ENCODE data around the gene PARN.

Gene PARN

DNA sequence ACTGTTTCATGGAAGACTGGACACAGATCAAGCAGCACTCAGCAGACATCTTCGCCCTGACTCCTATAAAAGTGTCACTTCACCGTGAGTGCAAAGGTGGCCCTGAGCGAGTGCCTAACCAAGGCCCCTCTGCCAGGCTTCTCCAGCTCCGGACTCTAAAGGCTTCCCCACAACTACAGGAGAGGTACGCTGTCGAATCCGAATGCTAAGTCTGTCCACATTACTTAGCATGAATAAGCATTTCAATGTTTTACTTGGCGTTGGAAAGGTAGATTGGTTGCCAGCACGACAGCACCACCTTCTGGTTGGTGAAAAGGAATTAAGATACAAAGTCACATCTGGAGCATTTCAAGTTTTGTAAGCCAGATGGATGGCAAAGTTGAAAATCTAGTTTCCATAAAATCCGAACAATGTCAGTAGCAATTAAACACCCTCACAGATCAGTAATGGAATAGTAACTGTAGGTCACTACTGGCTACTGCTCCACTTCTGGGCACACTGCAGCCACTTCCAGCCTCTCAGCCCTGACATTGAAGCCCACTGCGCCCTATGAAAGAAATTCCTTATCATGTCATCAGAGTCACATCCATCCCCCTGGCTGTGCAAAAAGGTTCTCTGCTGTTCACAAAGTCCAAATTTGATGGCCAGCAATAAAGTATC lies 100.9 kb downstream of the PARN start:
- DNase-seq (ENCODE audit: low read depth) = peak; percentile 7

DNA sequence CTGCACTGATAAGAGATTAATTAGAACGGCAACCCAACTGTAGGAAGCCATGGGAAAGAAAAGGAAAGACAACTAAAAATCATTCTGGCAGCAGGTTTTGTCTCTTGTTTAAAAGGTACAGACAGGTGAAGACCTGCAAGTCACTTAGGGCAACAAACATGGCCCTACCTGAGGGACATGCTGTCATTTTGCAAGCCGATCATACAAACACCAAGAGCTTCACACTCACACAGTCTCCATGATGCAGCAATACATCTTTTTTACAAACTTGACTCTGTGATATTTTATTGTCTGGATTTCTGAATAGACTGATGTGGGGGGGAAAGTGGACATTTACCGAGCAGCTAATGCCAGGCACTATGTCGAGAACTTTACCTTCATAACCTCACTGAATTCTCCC lies 101.8 kb downstream of the PARN start:
- DNase-seq (ENCODE audit: low read depth) = no peak

DNA sequence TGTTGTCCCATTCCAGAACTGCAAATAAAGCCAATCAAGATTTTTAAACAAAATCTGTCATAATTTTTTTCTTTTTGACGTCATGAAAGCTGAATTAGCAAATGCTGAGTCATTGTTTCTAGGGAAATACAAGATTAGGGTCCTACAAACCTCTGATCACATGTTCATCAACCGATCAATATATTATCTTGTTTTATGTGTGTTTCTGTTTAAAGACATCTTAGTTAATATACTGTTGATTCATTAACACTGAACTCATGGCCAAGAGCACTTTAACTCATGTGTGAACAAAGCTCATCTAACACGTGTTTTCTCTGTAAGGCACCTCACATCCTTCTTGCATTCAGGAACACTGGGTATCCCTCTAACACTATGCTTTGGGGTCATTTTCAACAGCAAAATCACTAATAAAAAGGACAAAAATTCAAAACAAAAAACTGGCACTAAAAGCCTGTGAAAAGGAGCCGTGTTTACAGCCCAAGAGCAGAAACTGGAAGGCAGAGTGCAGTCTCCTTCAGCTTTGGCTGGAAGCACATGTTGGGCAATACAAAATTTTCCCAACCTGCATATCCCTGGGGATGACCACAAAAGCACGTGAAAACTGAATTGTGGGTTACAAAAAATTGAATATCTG lies 102.5 kb downstream of the PARN start:
- DNase-seq (ENCODE audit: low read depth) = no peak

GRCh38 chr16:14525596-14525995 lies 104.5 kb downstream of the PARN start:
- DNase-seq (ENCODE audit: low read depth) = no peak

DNA sequence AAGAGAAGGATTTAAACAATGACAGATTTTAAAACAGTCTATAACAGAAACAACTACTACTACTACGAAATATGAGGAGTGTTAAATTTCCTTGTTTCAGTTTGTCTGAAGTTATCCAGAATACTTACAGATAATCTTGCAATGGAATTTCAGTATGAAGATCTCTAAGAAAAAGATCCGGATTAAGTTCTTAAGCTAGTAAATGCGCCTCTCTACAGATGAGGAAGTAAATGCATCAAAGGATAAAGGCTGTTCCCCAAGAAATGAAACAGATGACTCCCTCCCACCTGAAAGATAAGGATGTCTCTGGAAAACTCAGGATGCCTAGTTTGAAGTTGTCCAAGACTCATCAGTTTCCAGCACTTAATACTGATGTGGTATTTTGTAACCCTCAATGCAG lies 105.1 kb downstream of the PARN start:
- no peak for DNase-seq (ENCODE audit: low read depth)

GRCh38 chr16:14523632-14524031 lies 106.4 kb downstream of the PARN start:
- DNase-seq (ENCODE audit: low read depth) = no peak

- DNase-seq (ENCODE audit: low read depth) = no peak
Observed at GRCh38 chr16:14522671-14523070, 107.4 kb downstream of the PARN start.

DNA sequence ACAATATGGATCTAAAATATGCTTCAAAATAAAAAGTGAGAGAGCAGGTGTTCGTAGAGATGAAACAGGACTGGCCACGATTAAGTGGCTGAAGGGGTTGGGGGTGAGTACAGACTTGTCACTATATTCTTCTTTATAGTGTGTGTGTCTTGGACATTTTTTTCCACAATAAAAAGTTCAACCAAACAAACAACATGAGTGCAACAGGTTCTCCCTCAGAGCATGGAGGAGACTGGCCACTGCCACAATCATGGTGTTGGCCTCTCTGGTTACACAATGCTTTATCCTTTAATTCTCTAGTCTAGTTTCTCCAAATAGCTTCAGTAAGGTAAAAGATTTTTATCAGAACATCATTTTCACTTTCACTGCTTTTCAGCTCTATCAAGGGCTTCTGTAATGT lies 109.3 kb downstream of the PARN start:
- no peak for DNase-seq (ENCODE audit: low read depth)

GRCh38 chr16:14514967-14515366 lies 115.1 kb downstream of the PARN start:
- DNase-seq (ENCODE audit: low read depth) = no peak

GRCh38 chr16:14513389-14514107 lies 116.5 kb downstream of the PARN start:
- DNase-seq (ENCODE audit: low read depth) = no peak

GRCh38 chr16:14511800-14512135 lies 118.3 kb downstream of the PARN start:
- no peak for DNase-seq (ENCODE audit: low read depth)

DNA sequence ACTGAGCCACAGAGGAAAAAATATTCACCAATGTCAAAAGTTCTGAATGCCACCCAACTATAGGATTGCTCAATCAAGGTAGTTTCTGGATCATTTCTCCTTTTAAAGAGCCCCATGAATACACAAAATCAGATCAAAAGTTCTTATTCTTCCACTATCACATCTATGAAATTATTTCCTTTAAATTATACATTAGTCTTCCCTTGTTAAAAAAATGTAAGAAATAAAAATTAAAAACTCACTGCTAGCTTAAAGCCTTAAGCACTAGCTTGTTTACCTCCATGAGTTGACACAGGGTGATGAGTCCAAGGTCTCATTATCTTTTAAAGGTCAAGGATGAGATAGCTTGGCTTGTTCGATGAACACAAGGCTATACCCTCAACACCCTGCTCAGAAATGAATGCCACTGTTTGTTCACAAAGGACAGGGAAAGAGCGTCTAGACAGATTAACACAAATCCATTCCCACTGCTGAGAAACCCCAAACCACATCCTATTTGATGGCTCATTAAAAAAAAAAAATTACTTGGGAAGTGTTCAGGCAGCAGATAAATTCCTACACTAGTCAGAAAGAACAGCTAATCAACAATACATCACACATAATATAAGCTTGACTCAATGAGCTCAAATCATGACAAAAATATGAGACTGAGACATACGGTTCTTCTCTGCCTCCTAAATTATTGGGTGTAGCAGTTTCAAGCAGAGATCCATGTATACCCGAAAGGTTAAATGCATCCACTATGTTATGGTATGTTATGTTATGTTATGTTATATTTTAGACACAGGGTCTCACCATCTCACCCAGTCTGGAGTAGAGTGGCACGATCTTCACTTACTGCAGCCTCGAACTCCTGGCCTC lies 118.9 kb downstream of the PARN start:
- no peak for DNase-seq (ENCODE audit: low read depth)

GRCh38 chr16:14510581-14510938 lies 119.5 kb downstream of the PARN start:
- DNase-seq (ENCODE audit: low read depth) = no peak

DNA sequence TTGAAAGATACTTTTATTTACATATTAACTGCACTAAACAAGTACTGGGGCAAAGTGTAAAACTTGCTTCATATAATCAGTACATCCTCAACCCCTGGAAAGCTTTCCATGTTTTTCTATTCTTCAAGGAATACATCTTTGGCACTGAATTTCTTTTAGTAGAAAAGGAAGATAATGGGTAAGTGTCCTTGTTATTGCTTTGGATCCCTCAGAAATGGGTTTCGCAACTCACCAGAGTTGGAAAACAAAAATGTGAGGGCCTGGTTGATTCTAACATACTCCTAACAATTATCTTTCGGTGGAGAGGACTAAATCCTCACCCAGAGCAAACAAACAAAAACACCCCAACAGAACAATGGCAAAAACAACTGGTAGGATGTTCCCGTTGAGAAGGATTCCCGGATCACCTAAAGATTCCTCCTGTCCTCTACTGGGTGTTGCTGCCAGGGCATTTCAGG lies 120.4 kb downstream of the PARN start:
- no peak for DNase-seq (ENCODE audit: low read depth)

DNA sequence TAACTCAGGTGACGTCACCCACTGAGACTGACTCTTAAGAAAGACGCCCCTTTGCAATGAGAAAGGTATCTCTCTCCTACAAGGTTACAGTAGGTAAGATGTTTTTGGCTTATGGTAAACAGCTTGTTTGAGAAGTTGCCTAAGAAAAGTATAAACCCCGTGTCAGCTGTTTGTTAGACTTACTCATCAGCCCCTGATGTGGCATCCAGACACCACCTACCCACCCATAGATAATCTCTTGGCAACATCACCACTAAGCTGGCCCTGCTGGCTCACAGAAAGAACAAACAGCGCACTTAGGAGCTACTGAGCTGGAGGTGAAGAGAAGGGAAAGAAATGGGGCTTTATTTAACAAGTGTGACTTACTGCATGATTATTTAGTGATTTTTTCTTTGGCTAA lies 121.0 kb downstream of the PARN start:
- DNase-seq (ENCODE audit: low read depth) = no peak

DNA sequence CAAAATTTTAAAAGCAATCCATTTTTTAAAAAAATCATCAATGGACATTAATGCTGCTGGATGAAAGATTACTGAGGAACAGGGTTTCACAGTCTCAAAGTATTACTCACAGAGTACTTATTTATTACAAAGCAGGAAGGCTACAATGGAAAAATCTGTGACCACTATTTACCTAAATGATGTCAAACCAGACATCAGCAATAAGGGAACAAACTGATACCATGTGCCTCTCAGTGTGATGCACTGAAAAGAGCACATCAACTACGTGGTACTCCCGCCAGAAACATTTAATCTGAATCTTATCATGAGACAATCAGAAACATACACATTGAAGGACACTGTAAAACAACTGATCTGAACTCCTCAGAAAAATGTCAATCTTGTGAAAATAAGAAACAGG lies 124.2 kb downstream of the PARN start:
- no peak for DNase-seq (ENCODE audit: low read depth)

DNA sequence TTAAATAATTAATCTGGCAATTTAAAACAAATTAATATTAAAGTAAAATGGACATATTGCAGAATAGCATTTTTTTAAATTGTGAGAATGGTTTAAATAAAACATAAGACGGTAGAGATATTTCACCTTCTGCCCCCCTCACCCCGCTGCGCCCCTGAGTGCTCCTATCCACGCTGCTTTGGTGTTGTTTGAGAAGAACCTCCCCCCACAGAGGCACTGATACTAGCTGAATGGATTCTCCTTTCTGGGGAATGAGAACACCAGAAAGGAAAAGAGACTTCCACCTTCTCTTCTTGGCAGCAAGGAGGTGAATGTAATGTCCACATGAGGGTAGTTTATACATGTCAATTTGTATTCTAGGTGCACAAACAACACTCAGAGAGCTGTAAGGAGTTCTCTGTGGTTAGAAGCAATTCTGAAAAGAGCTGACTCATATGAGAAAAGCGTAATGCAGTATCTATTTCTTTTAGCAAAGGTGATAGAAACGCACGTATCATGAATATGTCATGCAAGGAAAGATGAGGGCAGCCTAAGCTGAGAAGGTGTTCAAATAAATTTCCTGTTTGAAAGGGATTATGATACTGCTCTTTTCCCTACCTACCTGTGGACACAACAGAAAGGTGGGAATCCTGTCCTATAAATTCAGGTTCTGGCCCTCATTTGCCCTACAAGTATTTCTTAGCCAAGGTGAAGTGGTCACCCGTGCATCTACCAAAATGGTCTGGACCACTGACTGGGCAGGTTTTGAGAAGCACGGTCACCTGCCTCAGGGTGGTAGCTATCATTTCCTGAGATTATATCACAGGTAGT lies 126.9 kb downstream of the PARN start:
- no peak for DNase-seq (ENCODE audit: low read depth)

- DNase-seq (ENCODE audit: low read depth) = no peak
Observed at GRCh38 chr16:14502256-14502875, 127.7 kb downstream of the PARN start.

- DNase-seq (ENCODE audit: low read depth) = no peak
Observed at GRCh38 chr16:14501331-14502255, 128.5 kb downstream of the PARN start.

DNA sequence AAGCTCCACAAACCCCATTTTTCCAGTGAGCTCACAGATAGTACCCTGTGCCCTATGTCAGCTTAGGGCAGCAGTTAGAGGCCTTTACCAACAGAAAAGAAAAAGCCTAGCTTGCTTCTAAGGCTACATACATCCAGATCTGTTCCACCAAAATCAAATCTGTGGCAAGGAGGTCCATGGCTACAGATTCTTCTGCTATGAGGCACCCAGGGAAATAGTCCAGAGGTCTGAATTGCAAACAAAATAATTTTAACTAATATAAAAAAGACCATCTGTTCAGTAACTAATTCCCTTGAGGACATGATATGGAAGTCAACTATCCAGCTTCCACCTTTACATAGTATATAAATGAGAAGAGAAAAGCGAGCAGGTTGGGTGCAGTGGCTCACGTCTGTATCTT lies 129.3 kb downstream of the PARN start:
- no peak for DNase-seq (ENCODE audit: low read depth)
